Amniotic stem cell (primary cell): Measurements from ENCODE around the gene PKD2L1.
"Not testable (repeated sequence)": the region's sequence is repeated elsewhere in the genome, so short reads cannot be mapped to it uniquely, and the experiment has no call there.

Experiments
- DNase-seq: peaks from one replicate; lab custom pipeline; 2025; lab: John Stamatoyannopoulos, UW

The PKD2L1 gene

GRCh38 chr10:100286051-100287033 is 43.7 kb downstream of the PKD2L1 start, which contains the start of gene BLOC1S2:
Gene BLOC1S2 (minus strand): TSS chr10:100286680. CDS start chr10:100286659, 21 bp downstream.
- DNase-seq = peak; percentile 73

GRCh38 chr10:100285326-100285725 is 44.7 kb downstream of the PKD2L1 start:
- not testable (repeated sequence) for DNase-seq

GRCh38 chr10:100282907-100283306 is 47.1 kb downstream of the PKD2L1 start:
- DNase-seq = no peak

GRCh38 chr10:100276971-100277370 is 53.1 kb downstream of the PKD2L1 start:
- DNase-seq = not testable (repeated sequence)

- peak; percentile 76 for DNase-seq
These were observed 62.6 kb downstream of the PKD2L1 start, which contains the start of gene CWF19L1 for GRCh38 chr10:100267239-100268104. Gene CWF19L1 (minus strand): TSS chr10:100267638. CDS start chr10:100267593, 45 bp downstream.

- DNase-seq = no peak
These were observed 64.1 kb downstream of the PKD2L1 start for GRCh38 chr10:100265821-100266485.

- no peak for DNase-seq
These were observed 75.8 kb downstream of the PKD2L1 start for GRCh38 chr10:100254191-100254590.

- no peak for DNase-seq
These were observed 77.0 kb downstream of the PKD2L1 start for GRCh38 chr10:100253041-100253440.

- DNase-seq = no peak
These were observed 81.2 kb downstream of the PKD2L1 start for GRCh38 chr10:100248820-100249219.

GRCh38 chr10:100245484-100246220 is 84.4 kb downstream of the PKD2L1 start:
- no peak for DNase-seq

- DNase-seq = no peak
These were observed 90.2 kb downstream of the PKD2L1 start for GRCh38 chr10:100239851-100240250.

GRCh38 chr10:100238429-100238828 is 91.6 kb downstream of the PKD2L1 start:
- no peak for DNase-seq
